Ovary (tissue), 3 donors: Measurements from ENCODE around the gene TNS3.

Source experiments
- CTCF ChIP-seq, 3 donors: fragments of 450-650 bp in 2 of 3; fragments of 200-600 bp in 1 of 3; IDR thresholded peaks; one replicate each; pipeline versions ENCODE4 v1.5.1 to v1.8.0; 2016 to 2022; ENCODE audit warnings: antibody characterized with exemption in 3 of 3, mild to moderate bottlenecking in 1 of 3
- EP300 ChIP-seq: sonication (generic); formaldehyde crosslinking; IDR thresholded peaks from one replicate; pipeline ENCODE4 v1.6.1; 2017; ENCODE audit warnings: antibody characterized with exemption
- POLR2A ChIP-seq: fragments of 450-650 bp; IDR thresholded peaks from one replicate; pipeline ENCODE4 v1.6.1; 2017; ENCODE audit warnings: antibody characterized with exemption, mild to moderate bottlenecking, moderate library complexity
- donor health status: DM: no; HTN: no; CAD: no.

- TF ChIP-seq EP300 (no peak), CTCF (IDR thresholded peaks at IDR 0.05) (no peak), POLR2A (no peak)
Measured at GRCh38 chr7:47588704-47589225, 6.9 kb upstream of the TNS3 start.
